Activated T-helper 17 cell treated with anti-CD3 and anti-CD28 coated beads, Interleukin-2, amount 50 U/mL, for 72 hours (primary cell): ENCODE measurements around the gene COL9A2. TPM values are rescaled to one million over a fixed set of nuclear protein-coding genes. Genes with fewer than 3 reads are reported as not detected.

Experiments used
- ATAC-seq: fragments of 150-1000 bp; cut with Tn5 transposase; replicated peaks from 2 replicates; pipeline ENCODE4 v1.10.0; 2021; ENCODE audit warnings: mild to moderate bottlenecking, moderate library complexity
- H3K27ac Mint-ChIP-seq: one replicate; pipeline ENCODE4 v1.8.0; 2022; ENCODE audit warnings: mixed read lengths
- H3K27me3 Mint-ChIP-seq: one replicate; pipeline ENCODE4 v1.8.0; 2022; ENCODE audit warnings: mixed read lengths
- H3K36me3 Mint-ChIP-seq: one replicate; pipeline ENCODE4 v1.8.0; 2022; ENCODE audit warnings: low read depth, mild to moderate bottlenecking, mixed read lengths
- H3K4me1 Mint-ChIP-seq: one replicate; pipeline ENCODE4 v1.8.0; 2022; ENCODE audit warnings: mixed read lengths
- H3K4me3 Mint-ChIP-seq: one replicate; pipeline ENCODE4 v1.8.0; 2022; ENCODE audit warnings: mild to moderate bottlenecking, mixed read lengths
- H3K9me3 Mint-ChIP-seq: one replicate; pipeline ENCODE4 v1.8.0; 2022; ENCODE audit warnings: mixed read lengths
- total RNA-seq, 2 donors: library from RNA; stranded (reverse); gene quantifications; one replicate each; pipeline ENCODE4 v1.2.3, GENCODE V29; 2022

COL9A2 gene
- total RNA-seq, 2 donors from 2014 or later = 7.5 to 18.9 TPM

DNA sequence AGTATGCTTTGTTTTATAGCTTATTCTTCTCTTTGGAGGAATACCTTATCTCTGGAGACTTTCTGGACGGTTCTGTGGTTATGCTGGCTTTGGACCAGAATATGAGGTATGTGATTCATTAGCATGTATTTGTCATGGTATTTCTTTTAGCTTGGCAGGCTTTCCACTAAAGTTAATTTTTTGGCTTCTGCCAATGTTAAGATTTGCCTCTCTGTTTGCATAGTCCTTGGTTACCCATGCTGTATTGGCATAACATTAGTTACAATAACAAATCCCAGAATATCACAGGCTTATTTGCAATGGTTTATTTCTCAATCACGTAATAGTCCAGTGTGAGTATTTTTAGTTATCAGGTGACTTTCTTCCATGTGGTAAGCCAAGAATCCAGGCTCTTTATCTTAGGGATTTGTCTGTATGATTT lies 49.3 kb downstream of the COL9A2 start:
- Mint-ChIP-seq H3K4me1 (peaks cover 22% of the 10 kb centered on the region), H3K27ac (peak overlapping the region; percentile 79), H3K9me3 (no peaks in the 10 kb centered on the region), H3K36me3 (peaks cover 100% of the 10 kb centered on the region), H3K4me3 (no peak overlapping the region), H3K27me3 (no peaks in the 10 kb centered on the region)
- ATAC-seq = no peak

- H3K27ac Mint-ChIP-seq = peak overlapping the region; percentile 79
- no peak for ATAC-seq
- H3K27me3 Mint-ChIP-seq = no peaks in the 10 kb centered on the region
- peaks cover 100% of the 10 kb centered on the region for H3K36me3 Mint-ChIP-seq
- H3K4me3 Mint-ChIP-seq = no peak overlapping the region
- peaks cover 24% of the 10 kb centered on the region for H3K4me1 Mint-ChIP-seq
- no peaks in the 10 kb centered on the region for H3K9me3 Mint-ChIP-seq
Observed at GRCh38 chr1:40266786-40267535, 50.1 kb downstream of the COL9A2 start.

- peaks cover 100% of the 10 kb centered on the region for H3K36me3 Mint-ChIP-seq
- no peak for ATAC-seq
- peak overlapping the region; percentile 89 for H3K27ac Mint-ChIP-seq
- peaks cover 20% of the 10 kb centered on the region for H3K4me1 Mint-ChIP-seq
- no peaks in the 10 kb centered on the region for H3K27me3 Mint-ChIP-seq
- H3K9me3 Mint-ChIP-seq = no peaks in the 10 kb centered on the region
- no peak overlapping the region for H3K4me3 Mint-ChIP-seq
Observed at GRCh38 chr1:40265919-40266318, 51.2 kb downstream of the COL9A2 start.

DNA sequence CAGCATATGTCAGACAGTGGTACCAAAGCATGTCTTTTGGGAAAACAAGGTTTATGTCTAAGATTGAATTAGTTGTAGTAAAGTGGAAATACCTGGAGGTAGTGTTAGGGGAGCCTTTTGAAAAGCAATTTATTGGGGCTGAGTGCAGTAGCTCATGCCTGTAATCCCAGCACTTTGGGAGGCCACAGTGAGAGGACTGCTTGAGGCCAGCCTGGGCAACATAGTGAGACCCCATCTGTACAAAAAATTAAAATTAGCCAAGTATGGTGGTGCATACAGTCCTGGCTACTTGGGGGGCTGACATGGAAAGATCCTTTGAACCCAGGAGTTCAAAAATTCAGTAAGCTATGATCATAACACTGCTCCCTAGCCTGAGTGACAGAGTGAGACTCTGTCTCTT lies 51.8 kb downstream of the COL9A2 start:
- Mint-ChIP-seq H3K4me1 (peaks cover 14% of the 10 kb centered on the region), H3K4me3 (no peak overlapping the region), H3K27me3 (no peaks in the 10 kb centered on the region), H3K9me3 (no peaks in the 10 kb centered on the region), H3K36me3 (peaks cover 100% of the 10 kb centered on the region), H3K27ac (peak overlapping the region; percentile 89)
- no peak for ATAC-seq

- Mint-ChIP-seq H3K9me3 (no peaks in the 10 kb centered on the region), H3K4me3 (peak overlapping the region; percentile 57), H3K27me3 (no peaks in the 10 kb centered on the region), H3K36me3 (peaks cover 100% of the 10 kb centered on the region), H3K4me1 (peaks cover 8% of the 10 kb centered on the region), H3K27ac (peak overlapping the region; percentile 89)
- ATAC-seq = peak; percentile 95
Observed at GRCh38 chr1:40264354-40264781, 52.7 kb downstream of the COL9A2 start.

GRCh38 chr1:40258445-40258769 lies 58.7 kb downstream of the COL9A2 start:
- Mint-ChIP-seq H3K4me3 (peak overlapping the region; percentile 94), H3K36me3 (peaks cover 54% of the 10 kb centered on the region), H3K4me1 (peaks cover 20% of the 10 kb centered on the region), H3K9me3 (no peaks in the 10 kb centered on the region), H3K27me3 (no peaks in the 10 kb centered on the region), H3K27ac (peak overlapping the region; percentile 99)
- no peak for ATAC-seq

DNA sequence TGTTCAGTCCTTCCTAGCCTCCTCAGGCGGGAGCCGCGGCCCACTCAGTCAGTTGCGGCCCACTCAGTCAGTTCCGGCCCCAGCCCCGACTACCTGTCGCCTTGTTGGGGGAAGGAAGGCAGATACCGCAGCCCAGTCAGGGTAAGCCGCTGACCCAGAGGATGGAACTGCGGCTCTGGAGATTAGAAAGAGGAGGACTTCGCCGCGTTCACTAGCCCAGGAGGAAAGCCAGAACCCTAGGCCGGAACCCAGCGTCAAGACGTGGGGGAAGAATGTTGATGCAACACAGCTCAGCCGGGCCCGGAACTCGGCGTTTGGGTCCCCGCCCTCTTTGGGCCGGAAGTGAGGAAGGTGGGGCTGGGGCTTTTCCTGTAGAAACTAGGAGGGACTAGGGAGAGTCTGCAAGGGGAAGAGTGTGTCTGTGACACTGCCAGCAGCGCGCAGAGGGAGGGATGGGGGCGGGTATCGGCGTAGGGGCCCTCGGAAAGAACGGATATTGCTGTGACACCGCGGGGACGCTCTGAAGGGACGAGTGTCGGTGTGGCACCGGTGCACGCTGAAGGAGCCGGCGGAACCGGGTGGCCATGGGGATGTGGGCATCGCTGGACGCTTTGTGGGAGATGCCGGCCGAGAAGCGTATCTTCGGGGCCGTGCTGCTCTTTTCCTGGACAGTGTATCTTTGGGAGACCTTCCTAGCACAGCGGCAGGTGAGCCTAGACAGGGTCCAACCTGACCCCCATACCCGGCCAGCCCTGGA lies 59.2 kb downstream of the COL9A2 start, which contains the start of gene ZMPSTE24:
Gene ZMPSTE24 (plus strand): TSS at position 549 of the 757 bp plus-strand sequence. CDS start 36 bp downstream, at position 585.
- Mint-ChIP-seq H3K9me3 (no peaks in the 10 kb centered on the region), H3K4me3 (peak within 1 kb of the TSS; percentile 94), H3K27ac (peak within 1 kb of the TSS; percentile 99), H3K4me1 (peaks cover 17% of the 10 kb centered on the region), H3K36me3 (peaks cover 48% of the 10 kb centered on the region), H3K27me3 (no peaks in the 10 kb centered on the region)
- ATAC-seq = peak; percentile 94

DNA sequence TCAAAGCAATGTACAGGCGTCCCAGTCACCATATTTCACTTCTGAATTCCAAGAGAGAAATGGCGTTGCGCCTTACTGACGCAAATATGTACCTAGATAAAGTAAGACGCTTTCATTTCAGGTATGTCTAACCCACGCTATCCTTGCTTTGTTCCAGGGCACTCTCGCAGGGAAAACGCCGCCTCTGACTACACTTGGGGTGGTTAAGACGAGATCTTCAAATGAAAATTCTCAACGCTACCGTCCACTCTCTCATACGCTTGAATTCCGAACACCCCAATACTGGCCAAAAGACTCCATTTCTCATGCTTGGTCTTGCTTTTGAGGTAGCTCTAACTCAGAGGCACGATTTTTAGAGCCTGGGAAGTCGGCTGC lies 59.8 kb downstream of the COL9A2 start:
- peak overlapping the region; percentile 94 for H3K4me3 Mint-ChIP-seq
- H3K9me3 Mint-ChIP-seq = no peaks in the 10 kb centered on the region
- peaks cover 43% of the 10 kb centered on the region for H3K36me3 Mint-ChIP-seq
- H3K27ac Mint-ChIP-seq = peak overlapping the region; percentile 99
- ATAC-seq = peak; percentile 46
- no peaks in the 10 kb centered on the region for H3K27me3 Mint-ChIP-seq
- peaks cover 12% of the 10 kb centered on the region for H3K4me1 Mint-ChIP-seq

DNA sequence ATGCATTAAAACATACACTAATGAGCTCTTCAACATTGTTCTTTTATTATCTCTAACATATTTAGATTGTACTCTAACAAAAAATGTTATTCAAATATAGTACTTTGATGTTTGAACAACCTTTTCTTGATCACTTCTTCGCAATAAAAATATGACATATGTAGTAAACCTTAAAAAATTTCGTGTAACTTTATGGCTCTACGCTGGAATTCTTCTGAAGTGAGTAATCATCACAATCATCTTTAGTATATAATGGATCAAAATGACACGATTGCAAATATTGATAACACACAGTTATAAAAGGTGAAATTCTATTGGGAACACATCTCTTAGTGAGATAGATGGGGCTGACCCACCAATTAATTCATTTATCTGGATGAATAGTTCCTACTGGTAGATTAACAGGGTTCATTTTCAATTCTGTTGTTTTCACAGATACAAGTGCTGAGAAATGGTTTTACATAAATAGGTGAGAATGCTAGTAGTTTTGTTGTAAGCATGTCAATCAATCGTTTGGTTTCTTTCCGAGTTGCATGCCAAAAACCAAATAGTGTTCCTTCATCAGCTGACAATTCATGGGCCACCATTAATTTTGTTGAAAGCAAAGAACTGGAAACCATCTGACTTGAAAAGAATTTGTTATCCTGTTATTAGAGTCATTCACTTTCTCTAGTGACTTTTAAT lies 60.5 kb downstream of the COL9A2 start:
- peaks cover 12% of the 10 kb centered on the region for H3K4me1 Mint-ChIP-seq
- H3K9me3 Mint-ChIP-seq = no peaks in the 10 kb centered on the region
- no peak for ATAC-seq

DNA sequence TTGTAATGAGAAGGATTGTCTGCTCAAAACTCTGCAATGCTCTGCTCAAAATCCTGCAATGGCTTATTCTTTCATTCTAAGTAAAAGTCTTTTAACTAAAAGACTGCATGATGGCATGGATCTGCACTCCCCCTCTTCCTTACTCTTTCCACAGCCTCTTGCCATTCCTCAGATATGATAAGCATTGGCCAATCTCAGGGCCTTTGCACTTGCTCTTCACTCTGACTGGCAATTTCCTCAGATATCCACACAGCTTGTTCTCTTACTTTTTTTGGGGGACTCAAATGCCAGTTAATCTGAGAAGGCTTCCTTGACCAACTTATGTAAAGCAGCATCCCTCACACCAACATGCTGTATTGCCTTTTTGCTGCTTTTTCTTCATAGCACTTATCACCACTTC lies 61.9 kb downstream of the COL9A2 start:
- Mint-ChIP-seq H3K36me3 (peaks cover 22% of the 10 kb centered on the region), H3K4me3 (no peak overlapping the region), H3K27me3 (no peaks in the 10 kb centered on the region), H3K27ac (no peak overlapping the region), H3K9me3 (no peaks in the 10 kb centered on the region), H3K4me1 (peaks cover 12% of the 10 kb centered on the region)
- ATAC-seq = no peak

More for the DNA sequence above, 60.5 kb downstream of the COL9A2 start:
- Mint-ChIP-seq H3K36me3 (peaks cover 35% of the 10 kb centered on the region), H3K27ac (peak overlapping the region; percentile 99), H3K27me3 (no peaks in the 10 kb centered on the region), H3K4me3 (peak overlapping the region; percentile 94)

- H3K4me3 Mint-ChIP-seq = no peak overlapping the region
- H3K27me3 Mint-ChIP-seq = no peaks in the 10 kb centered on the region
- no peak overlapping the region for H3K27ac Mint-ChIP-seq
- no peaks in the 10 kb centered on the region for H3K9me3 Mint-ChIP-seq
- peaks cover 12% of the 10 kb centered on the region for H3K4me1 Mint-ChIP-seq
- peaks cover under 1% of the 10 kb centered on the region for H3K36me3 Mint-ChIP-seq
- no peak for ATAC-seq
Observed at GRCh38 chr1:40252601-40253000, 64.5 kb downstream of the COL9A2 start.

- Mint-ChIP-seq H3K27me3 (no peaks in the 10 kb centered on the region), H3K9me3 (no peaks in the 10 kb centered on the region), H3K4me3 (no peak overlapping the region), H3K27ac (no peak overlapping the region), H3K36me3 (no peaks in the 10 kb centered on the region), H3K4me1 (peaks cover 12% of the 10 kb centered on the region)
- no peak for ATAC-seq
Observed at GRCh38 chr1:40251456-40251855, 65.6 kb downstream of the COL9A2 start.
